ENCODE results near the gene SPATA12.
"Not testable (repeated sequence)": the region's sequence is repeated elsewhere in the genome, so short reads cannot be mapped to it uniquely, and the experiment has no call there.

Gene SPATA12

GRCh38 chr3:57080171-57080570 is 19.7 kb downstream of the SPATA12 start:
- in situ Hi-C loops (cut with HindIII; ENCODE audit: low sequenced_read_pairs) = no loop called here

- in situ Hi-C loops (cut with HindIII; ENCODE audit: low sequenced_read_pairs) = no loop called here
Observed at GRCh38 chr3:57081173-57081572, 20.7 kb downstream of the SPATA12 start.

- in situ Hi-C loops (cut with HindIII; ENCODE audit: low sequenced_read_pairs) = no loop called here
Observed at GRCh38 chr3:57082481-57082880, 22.0 kb downstream of the SPATA12 start.

GRCh38 chr3:57083266-57083995 is 23.0 kb downstream of the SPATA12 start:
- in situ Hi-C loops (cut with HindIII; ENCODE audit: low sequenced_read_pairs) = not testable (repeated sequence)

GRCh38 chr3:57085211-57085610 is 24.7 kb downstream of the SPATA12 start:
- in situ Hi-C loops (cut with HindIII; ENCODE audit: low sequenced_read_pairs) = no loop called here

GRCh38 chr3:57086201-57086600 is 25.7 kb downstream of the SPATA12 start:
- in situ Hi-C loops (cut with HindIII; ENCODE audit: low sequenced_read_pairs) = no loop called here

- in situ Hi-C loops (cut with HindIII; ENCODE audit: low sequenced_read_pairs) = no loop called here
Observed at GRCh38 chr3:57087361-57088092, 27.1 kb downstream of the SPATA12 start.

- in situ Hi-C loops (cut with HindIII; ENCODE audit: low sequenced_read_pairs) = no loop called here
Observed at GRCh38 chr3:57088503-57088902, 28.0 kb downstream of the SPATA12 start.

- in situ Hi-C loops (cut with HindIII; ENCODE audit: low sequenced_read_pairs) = no loop called here
Observed at GRCh38 chr3:57089043-57089442, 28.6 kb downstream of the SPATA12 start.

GRCh38 chr3:57091521-57092273 is 31.2 kb downstream of the SPATA12 start:
- in situ Hi-C loops (cut with HindIII; ENCODE audit: low sequenced_read_pairs) = no loop called here

- in situ Hi-C loops (cut with HindIII; ENCODE audit: low sequenced_read_pairs) = no loop called here
Observed at GRCh38 chr3:57093489-57093888, 33.0 kb downstream of the SPATA12 start.

GRCh38 chr3:57093971-57094535 is 33.6 kb downstream of the SPATA12 start:
- in situ Hi-C loops (cut with HindIII; ENCODE audit: low sequenced_read_pairs) = no loop called here

GRCh38 chr3:57094575-57094974 is 34.1 kb downstream of the SPATA12 start:
- in situ Hi-C loops (cut with HindIII; ENCODE audit: low sequenced_read_pairs) = no loop called here

- in situ Hi-C loops (cut with HindIII; ENCODE audit: low sequenced_read_pairs) = no loop called here
Observed at GRCh38 chr3:57095363-57095762, 34.9 kb downstream of the SPATA12 start.

GRCh38 chr3:57097536-57097935 is 37.1 kb downstream of the SPATA12 start:
- in situ Hi-C loops (cut with HindIII; ENCODE audit: low sequenced_read_pairs) = no loop called here

GRCh38 chr3:57098418-57099310 is 38.2 kb downstream of the SPATA12 start:
- in situ Hi-C loops (cut with HindIII; ENCODE audit: low sequenced_read_pairs) = no loop called here

GRCh38 chr3:57100046-57100695 is 39.7 kb downstream of the SPATA12 start:
- in situ Hi-C loops (cut with HindIII; ENCODE audit: low sequenced_read_pairs) = no loop called here

GRCh38 chr3:57105585-57105984 is 45.1 kb downstream of the SPATA12 start:
- in situ Hi-C loops (cut with HindIII; ENCODE audit: low sequenced_read_pairs) = no loop called here

GRCh38 chr3:57108684-57109083 is 48.2 kb downstream of the SPATA12 start:
- in situ Hi-C loops (cut with HindIII; ENCODE audit: low sequenced_read_pairs) = no loop called here

Measured in endothelial cell of hepatic sinusoid (primary cell).